HepG2 (cell line): ENCODE data around the gene RAB36. TPM values are rescaled to one million over a fixed set of nuclear protein-coding genes. Genes with fewer than 3 reads are reported as not detected.

ENCODE experiments used
- ATAC-seq: fragments of 200-7000 bp; cut with Tn5 transposase; 3 replicates; pipeline ENCODE4 v1.9.1; 2020; ENCODE audit warnings: mild to moderate bottlenecking, moderate library complexity
- BruUV-seq: library from RNA; stranded (reverse); fragments of 400-500 nt; replicated peaks from 2 replicates; lab custom pipeline; 2021; lab: Mats Ljungman, UMichigan
- CTCF ChIA-PET: fragments of 300-600 bp; formaldehyde crosslinking; extraction: SDS; loops from one replicate; lab custom pipeline; 2021; ENCODE audit warnings: low total read pairs, inconsistent platforms, low intra/inter-chr PET ratio; lab: Yijun Ruan, JAX
- POLR2A ChIA-PET: fragments of 350-600 bp; sonication (Branson Sonifier 250); formaldehyde crosslinking; loops from one replicate; lab custom pipeline; 2020; ENCODE audit warnings: antibody characterized with exemption, inconsistent platforms; lab: Yijun Ruan, JAX
- DNase-seq: peaks from one replicate; pipeline ENCODE4 v3.0.0-alpha.2; 2015; ENCODE audit warnings: low spot score
- FAIRE-seq: peaks from 3 replicates; lab custom pipeline; 2011; peaks lifted over from hg19 to GRCh38; lab: Jason Lieb, UNC
- H2AFZ ChIP-seq: one replicate; pipeline ENCODE4 v1.6.1; 2011; ENCODE audit warnings: low read length, inconsistent platforms
- H3K27ac ChIP-seq: fragments of 300-600 bp; 3 replicates; pipeline ENCODE4 v1.8.0; 2011; ENCODE audit warnings: mixed run types, mild to moderate bottlenecking, mixed read lengths, low read length, inconsistent platforms; ENCODE audit not compliant: insufficient read depth; ENCODE audit errors: extremely low read length
- H3K27me3 ChIP-seq, 2 experiments: fragments of 200-600 bp in 1 of 2; 2 replicates in 1 of 2; 3 replicates in 1 of 2; pipeline versions ENCODE4 v1.6.0 to v1.8.0; 2011; ENCODE audit warnings: low read length in 2 of 2, mild to moderate bottlenecking in 2 of 2, moderate library complexity in 2 of 2, inconsistent platforms in 1 of 2; ENCODE audit not compliant: insufficient read depth in 2 of 2, control insufficient read depth in 1 of 2
- H3K36me3 ChIP-seq, 2 experiments: fragments of 200-600 bp in 1 of 2; replicated peaks in 1 of 2; 2 replicates in 1 of 2; 3 replicates in 1 of 2; pipeline versions ENCODE4 v1.5.1 to v1.8.0; 2011; ENCODE audit warnings: low read length in 2 of 2, inconsistent platforms in 1 of 2; ENCODE audit not compliant: insufficient read depth in 2 of 2, control insufficient read depth in 1 of 2
- H3K4me1 ChIP-seq: 2 replicates; pipeline ENCODE4 v1.5.1; 2012; ENCODE audit warnings: low read length, inconsistent platforms; ENCODE audit not compliant: insufficient read depth
- H3K4me2 ChIP-seq: 2 replicates; pipeline ENCODE4 v1.6.0; 2011; ENCODE audit warnings: low read depth, low read length, inconsistent platforms
- H3K4me3 ChIP-seq, 3 experiments: fragments of 200-600 bp in 1 of 3; sonication (generic), shearing (Covaris generic) in 1 of 3; replicated peaks in 1 of 3; 2 replicates each; pipeline ENCODE4 v1.5.1; 2011 to 2016; ENCODE audit warnings: low read length in 3 of 3, inconsistent platforms in 2 of 3, low read depth in 2 of 3, mild to moderate bottlenecking in 2 of 3, control low read depth in 1 of 3, mixed read lengths in 1 of 3; ENCODE audit not compliant: insufficient read depth in 1 of 3
- H3K79me2 ChIP-seq: one replicate; pipeline ENCODE4 v1.6.1; 2011; ENCODE audit warnings: low read length, inconsistent platforms; ENCODE audit not compliant: insufficient read depth
- H3K9ac ChIP-seq: 2 replicates; pipeline ENCODE4 v1.6.0; 2011; ENCODE audit warnings: mild to moderate bottlenecking, low read depth, low read length, inconsistent platforms; ENCODE audit not compliant: insufficient read depth
- H3K9me3 ChIP-seq: 2 replicates; pipeline ENCODE4 v1.5.1; 2012; ENCODE audit warnings: mild to moderate bottlenecking, low read length
- H4K20me1 ChIP-seq: 2 replicates; pipeline ENCODE4 v1.6.0; 2011; ENCODE audit warnings: inconsistent platforms, mild to moderate bottlenecking, low read length, moderate library complexity; ENCODE audit not compliant: insufficient read depth
- CREBL2 ChIP-seq: sonication (generic); formaldehyde crosslinking; IDR thresholded peaks from 2 replicates; pipeline ENCODE4 v1.8.1; 2023; ENCODE audit warnings: missing genetic modification reagents, mild to moderate bottlenecking, borderline replicate concordance
- DR1 ChIP-seq: sonication (generic); formaldehyde crosslinking; IDR thresholded peaks from 2 replicates; pipeline ENCODE4 v1.8.0; 2021; ENCODE audit warnings: mild to moderate bottlenecking, missing genetic modification reagents, inconsistent platforms
- MEF2D ChIP-seq: sonication (generic); formaldehyde crosslinking; IDR thresholded peaks from 2 replicates; pipeline ENCODE4 v1.5.1; 2020; ENCODE audit warnings: mild to moderate bottlenecking, missing genetic modification reagents
- SRSF1 ChIP-seq: fragments of 200-400 bp; formaldehyde crosslinking; optimal IDR thresholded peaks from 2 replicates; pipeline ENCODE3; 2017; ENCODE audit warnings: mild to moderate bottlenecking, low read depth, low read length, moderate library complexity
- ZNF510 ChIP-seq: sonication (generic); formaldehyde crosslinking; IDR thresholded peaks from 2 replicates; pipeline ENCODE4 v1.4.0; 2020; ENCODE audit warnings: low read depth, mild to moderate bottlenecking, missing genetic modification reagents
- ZNF552 ChIP-seq: sonication (generic); formaldehyde crosslinking; IDR thresholded peaks from 2 replicates; pipeline ENCODE4 v1.9.0; 2022; ENCODE audit warnings: missing genetic modification reagents, mild to moderate bottlenecking, borderline replicate concordance
- ZNF670 ChIP-seq: sonication (generic); formaldehyde crosslinking; IDR thresholded peaks from 2 replicates; pipeline ENCODE4 v1.8.0; 2022; ENCODE audit warnings: mild to moderate bottlenecking, missing genetic modification reagents, borderline replicate concordance
- WGBS: methylation state at CpG from one replicate; pipeline ENCODE4 v1.1.6; 2017; ENCODE audit warnings: low lambda C conversion rate; 5-methylcytosine and 5-hydroxymethylcytosine counted together
- in situ Hi-C: cut with HindIII; loops from 2 replicates; pipeline ENCODE4 v1.10.0; 2017; ENCODE audit warnings: low pct_unique_long_range_greater_than_20kb; ENCODE audit not compliant: extremely low pct_ligation_motif_present
- intact Hi-C: fragments of 100-400 bp; cut with micrococcal nuclease; formaldehyde crosslinking; loops from one replicate; pipeline ENCODE4 v1.10.0; 2022; ENCODE audit not compliant: unreplicated experiment
- polyA plus RNA-seq, 8 experiments: library from polyadenylated mRNA; depleted of rRNA in 3 of 8; stranded (reverse) in 7 of 8; unstranded in 1 of 8; fragments of >200 nt; fragmentation: Illumina TruSeq in 4 of 8; extraction: Trizol in 4 of 8; gene quantifications; 2 replicates each; pipeline versions ENCODE4 v1.2.1 to v1.2.3, GENCODE V29; 2011 to 2016; ENCODE audit warnings: low read depth in 4 of 8, missing spikeins in 1 of 8, mixed read lengths in 1 of 8; ENCODE audit not compliant: insufficient read depth in 1 of 8
- total RNA-seq, 5 experiments: library from RNA; depleted of rRNA; stranded (reverse); fragments of >200 nt; fragmentation: Illumina TruSeq; extraction: Trizol; gene quantifications; 2 replicates each; pipeline ENCODE4 v1.2.3, GENCODE V29; 2016; ENCODE audit warnings: low read depth in 1 of 5

RAB36 gene
- total and polyA plus RNA-seq, 2 of the 13 experiments (the other 11 are each of a cell fraction or from before 2014, with no cell fraction given): 0.24 to 0.86 TPM

- ChIA-PET CTCF (interaction anchor here (0.7 kb wide), 1 partner anchor 164 kb away, joined by 3 read pairs; no protein-coding TSS in a partner anchor), POLR2A (no interaction called here)
- no peaks in the 10 kb centered on the region for H3K79me2 ChIP-seq
- no TSS peak for BruUV-seq
- no peak overlapping the region for H3K4me2 ChIP-seq
- peaks cover 7% of the 10 kb centered on the region for H3K4me1 ChIP-seq
- no peak overlapping the region for H3K9ac ChIP-seq
- ATAC-seq: no peak
- H4K20me1 ChIP-seq: no peaks in the 10 kb centered on the region
- in situ Hi-C loops: loop anchor here (10.0 kb wide), 1 partner anchor 278 kb away; no protein-coding TSS in a partner anchor
- H3K27ac ChIP-seq: no peak overlapping the region
- H3K4me3 ChIP-seq: no peak overlapping the region
- intact Hi-C loops: loop anchor here (10.0 kb wide), 1 partner anchor 48 kb away; the partner anchor contains the start of gene GNAZ
- H3K9me3 ChIP-seq: no peaks in the 10 kb centered on the region
- DNase-seq: no peak
- H2AFZ ChIP-seq: no peak overlapping the region
- no peaks in the 10 kb centered on the region for H3K27me3 ChIP-seq
- WGBS: 95% methylated on average over 25 of the region's 26 CpGs
- TF ChIP-seq ZNF670 (CRISPR knock-in tag) (no peak), MEF2D (CRISPR knock-in tag) (no peak)
- no peak for FAIRE-seq
- peaks cover 2 to 4% of the 10 kb centered on the region in 2 experiments; a peak in 3 of 5 replicates for H3K36me3 ChIP-seq
Observed at GRCh38 chr22:23122992-23123803, 22.1 kb upstream of the RAB36 start.

GRCh38 chr22:23123804-23124254 is 21.4 kb upstream of the RAB36 start:
- CTCF ChIA-PET: interaction anchor here (0.7 kb wide), 1 partner anchor 165 kb away, joined by 3 read pairs; no protein-coding TSS in a partner anchor
- in situ Hi-C loops: loop anchor here (10.0 kb wide), 1 partner anchor 279 kb away; no protein-coding TSS in a partner anchor

More at GRCh38 chr22:23123804-23124254, 21.4 kb upstream of the RAB36 start:
- FAIRE-seq (no peak), ATAC-seq (no peak), DNase-seq (no peak)
- no peaks in the 10 kb centered on the region for H3K27me3 ChIP-seq
- H3K9me3 ChIP-seq: no peaks in the 10 kb centered on the region
- H3K79me2 ChIP-seq: no peaks in the 10 kb centered on the region
- H3K4me1 ChIP-seq: peaks cover 7% of the 10 kb centered on the region
- no peaks in the 10 kb centered on the region for H4K20me1 ChIP-seq
- no peak overlapping the region for H3K9ac ChIP-seq
- no peak overlapping the region for H2AFZ ChIP-seq
- H3K27ac ChIP-seq: no peak overlapping the region
- WGBS: 95% methylated on average over 7 of the region's 9 CpGs
- H3K4me3 ChIP-seq: no peak overlapping the region
- BruUV-seq: no TSS peak
- no peak overlapping the region for H3K4me2 ChIP-seq
- TF ChIP-seq ZNF552 (CRISPR knock-in tag) (no peak), CREBL2 (no peak), ZNF510 (CRISPR knock-in tag) (no peak), SRSF1 (no peak), DR1 (no peak)
- intact Hi-C loops: loop anchor here (10.0 kb wide), 1 partner anchor 49 kb away; the partner anchor contains the start of gene GNAZ
- POLR2A ChIA-PET: no interaction called here
- H3K36me3 ChIP-seq: peaks cover 2 to 4% of the 10 kb centered on the region in 2 experiments; a peak in 3 of 5 replicates
